HG03575 (cell line): ENCODE measurements around the gene OOSP4B.
"Not testable (repeated sequence)": the region's sequence is repeated elsewhere in the genome, so short reads cannot be mapped to it uniquely, and the experiment has no call there.

ENCODE experiments used
- ATAC-seq: cut with Tn5 transposase; IDR thresholded peaks from one replicate; pipeline ENCODE4 v1.9.1; 2021; ENCODE audit not compliant: unreplicated experiment, insufficient number of reproducible peaks, low FRiP score; ENCODE audit errors: extremely low read depth

The OOSP4B gene

GRCh38 chr11:60056349-60056969 is 39.5 kb downstream of the OOSP4B start, which contains the start of gene MS4A3:
MS4A3 (plus strand) TSS chr11:60056665; CDS start chr11:60061161, 4,496 bp downstream.
- no peak for ATAC-seq

GRCh38 chr11:60059052-60059451 is 42.1 kb downstream of the OOSP4B start:
- ATAC-seq = no peak

GRCh38 chr11:60059521-60060240 is 42.7 kb downstream of the OOSP4B start:
- no peak for ATAC-seq

GRCh38 chr11:60064111-60064510 is 47.1 kb downstream of the OOSP4B start:
- ATAC-seq = no peak

- ATAC-seq = no peak
Measured at GRCh38 chr11:60065801-60066200, 48.8 kb downstream of the OOSP4B start.

GRCh38 chr11:60069450-60069849 is 52.5 kb downstream of the OOSP4B start:
- no peak for ATAC-seq

GRCh38 chr11:60071644-60072043 is 54.7 kb downstream of the OOSP4B start:
- not testable (repeated sequence) for ATAC-seq

GRCh38 chr11:60077216-60077817 is 60.3 kb downstream of the OOSP4B start:
- ATAC-seq = no peak

GRCh38 chr11:60077981-60078380 is 61.0 kb downstream of the OOSP4B start:
- ATAC-seq = no peak

- ATAC-seq = no peak
Measured at GRCh38 chr11:60078745-60079144, 61.8 kb downstream of the OOSP4B start.

GRCh38 chr11:60080535-60080934 is 63.6 kb downstream of the OOSP4B start:
- ATAC-seq = no peak
